HEK293 (cell line): Measurements from ENCODE around the gene PPP2R3C.

Source experiments
- ZBTB21 ChIP-seq: fragments of 450-650 bp; formaldehyde crosslinking; IDR thresholded peaks from 2 replicates; pipeline ENCODE4 v1.5.1; 2017; ENCODE audit warnings: missing biosample characterization, missing genetic modification characterization
- ZNF132 ChIP-seq: fragments of 450-650 bp; formaldehyde crosslinking; IDR thresholded peaks from 2 replicates; pipeline ENCODE4 v1.5.1; 2017; ENCODE audit warnings: missing biosample characterization, missing genetic modification characterization, borderline replicate concordance
- ZNF169 ChIP-seq: fragments of 450-650 bp; formaldehyde crosslinking; IDR thresholded peaks from 2 replicates; pipeline ENCODE4 v1.5.1; 2016; ENCODE audit warnings: missing biosample characterization, missing genetic modification characterization

GRCh38 chr14:35121026-35121886 is 534 bp downstream of the PPP2R3C start:
- TF ChIP-seq ZNF132, result no peak
- TF ChIP-seq ZNF169 (tag by site-specific recombination), result no peak
- TF ChIP-seq ZBTB21 (tag by site-specific recombination), result no peak
